ENCODE data around the gene DIAPH1.

The DIAPH1 gene

GRCh38 chr5:141517880-141518617 is 100.8 kb downstream of the DIAPH1 start:
- DNase-seq = no peak

DNA sequence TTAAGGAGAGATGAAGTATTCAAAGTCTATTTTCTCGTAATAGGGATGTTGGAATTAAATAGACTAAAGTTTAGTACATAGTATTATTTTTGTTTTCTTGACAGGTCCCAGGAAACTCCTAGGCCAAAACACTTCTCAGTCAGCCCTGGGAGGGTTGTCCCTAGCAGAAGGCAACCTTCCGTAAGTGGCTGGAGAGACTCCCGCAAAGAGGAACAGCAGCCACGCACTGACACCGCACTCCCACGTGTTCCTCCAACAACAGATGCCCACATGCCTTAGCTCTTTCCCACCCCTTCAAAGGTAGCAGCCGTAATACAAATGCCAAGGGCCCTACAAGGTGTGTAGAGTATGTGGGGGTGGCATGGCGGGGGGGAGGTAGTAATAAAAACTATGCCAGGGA is 101.5 kb downstream of the DIAPH1 start:
- DNase-seq = no peak

DNA sequence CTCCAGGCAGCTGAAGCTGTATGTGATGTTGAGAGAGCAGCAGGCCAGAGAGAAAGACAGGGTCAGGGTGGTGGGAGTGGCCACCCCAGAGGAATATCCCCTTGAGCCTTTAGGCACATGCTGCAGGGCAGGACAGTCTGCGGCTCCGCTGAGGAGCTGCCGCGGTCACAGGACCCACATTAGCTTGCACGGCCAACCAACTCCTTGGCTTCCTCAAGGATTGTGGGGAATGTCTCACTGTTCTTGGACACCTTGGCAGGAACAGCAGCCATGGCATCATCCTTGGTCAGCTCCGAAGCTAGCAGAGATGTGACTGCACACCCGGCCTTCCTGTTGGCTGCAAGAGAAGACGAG is 102.2 kb downstream of the DIAPH1 start:
- DNase-seq = no peak

GRCh38 chr5:141515946-141516671 is 102.7 kb downstream of the DIAPH1 start:
- DNase-seq = no peak

DNA sequence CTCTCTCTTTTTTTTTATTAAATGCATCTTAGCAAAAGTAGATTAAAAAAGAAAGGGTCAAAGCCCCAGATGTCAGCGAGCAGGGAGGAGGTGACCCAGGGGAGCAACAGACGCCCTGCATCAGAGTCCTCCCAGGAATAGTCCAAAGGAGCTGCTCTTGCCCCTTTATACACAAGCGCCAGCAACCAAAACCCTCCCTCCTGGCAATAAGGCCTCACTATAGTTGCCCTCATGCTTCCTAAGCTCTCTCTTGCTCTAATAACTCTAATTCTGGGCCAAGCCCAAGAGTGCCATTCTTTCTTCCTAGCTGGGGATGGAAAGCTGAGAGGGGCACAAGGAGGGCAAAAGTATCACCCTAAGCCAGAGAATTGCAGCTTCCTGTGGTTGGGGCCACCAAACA is 103.7 kb downstream of the DIAPH1 start:
- DNase-seq = no peak

- DNase-seq = no peak
These were observed 104.3 kb downstream of the DIAPH1 start for GRCh38 chr5:141514330-141515133.

GRCh38 chr5:141513627-141514329 is 105.0 kb downstream of the DIAPH1 start:
- DNase-seq = peak; percentile 83

- peak; percentile 62 for DNase-seq
These were observed 105.7 kb downstream of the DIAPH1 start for GRCh38 chr5:141512911-141513626.

- DNase-seq = peak; percentile 91
These were observed 106.3 kb downstream of the DIAPH1 start for GRCh38 chr5:141512390-141512910.

DNA sequence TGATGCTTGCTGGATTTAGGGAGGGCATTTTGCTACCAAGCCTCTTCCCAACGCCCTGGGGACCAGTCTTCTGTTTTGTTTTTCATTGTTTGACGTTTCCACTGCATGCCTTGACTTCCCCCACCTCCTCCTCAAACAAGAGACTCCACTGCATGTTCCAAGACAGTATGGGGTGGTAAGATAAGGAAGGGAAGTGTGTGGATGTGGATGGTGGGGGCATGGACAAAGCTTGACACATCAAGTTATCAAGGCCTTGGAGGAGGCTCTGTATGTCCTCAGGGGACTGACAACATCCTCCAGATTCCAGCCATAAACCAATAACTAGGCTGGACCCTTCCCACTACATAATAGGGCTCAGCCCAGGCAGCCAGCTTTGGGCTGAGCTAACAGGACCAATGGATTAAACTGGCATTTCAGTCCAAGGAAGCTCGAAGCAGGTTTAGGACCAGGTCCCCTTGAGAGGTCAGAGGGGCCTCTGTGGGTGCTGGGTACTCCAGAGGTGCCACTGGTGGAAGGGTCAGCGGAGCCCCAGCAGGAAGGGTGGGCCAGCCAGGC is 107.0 kb downstream of the DIAPH1 start:
- DNase-seq = no peak

DNA sequence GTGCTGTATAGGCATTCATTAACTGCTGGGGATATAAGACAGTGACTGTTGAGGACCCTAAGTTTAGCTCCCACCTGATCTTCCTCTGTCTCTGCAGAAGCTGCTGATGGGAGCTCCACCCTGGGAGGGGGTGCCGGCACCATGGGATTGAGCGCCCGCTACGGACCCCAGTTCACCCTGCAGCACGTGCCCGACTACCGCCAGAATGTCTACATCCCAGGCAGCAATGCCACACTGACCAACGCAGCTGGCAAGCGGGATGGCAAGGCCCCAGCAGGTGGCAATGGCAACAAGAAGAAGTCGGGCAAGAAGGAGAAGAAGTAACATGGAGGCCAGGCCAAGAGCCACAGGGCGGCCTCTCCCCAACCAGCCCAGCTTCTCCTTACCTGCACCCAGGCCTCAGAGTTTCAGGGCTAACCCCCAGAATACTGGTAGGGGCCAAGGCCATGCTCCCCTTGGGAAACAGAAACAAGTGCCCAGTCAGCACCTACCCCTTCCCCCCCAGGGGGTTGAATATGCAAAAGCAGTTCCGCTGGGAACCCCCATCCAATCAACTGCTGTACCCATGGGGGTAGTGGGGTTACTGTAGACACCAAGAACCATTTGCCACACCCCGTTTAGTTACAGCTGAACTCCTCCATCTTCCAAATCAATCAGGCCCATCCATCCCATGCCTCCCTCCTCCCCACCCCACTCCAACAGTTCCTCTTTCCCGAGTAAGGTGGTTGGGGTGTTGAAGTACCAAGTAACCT is 107.8 kb downstream of the DIAPH1 start:
- no peak for DNase-seq

DNA sequence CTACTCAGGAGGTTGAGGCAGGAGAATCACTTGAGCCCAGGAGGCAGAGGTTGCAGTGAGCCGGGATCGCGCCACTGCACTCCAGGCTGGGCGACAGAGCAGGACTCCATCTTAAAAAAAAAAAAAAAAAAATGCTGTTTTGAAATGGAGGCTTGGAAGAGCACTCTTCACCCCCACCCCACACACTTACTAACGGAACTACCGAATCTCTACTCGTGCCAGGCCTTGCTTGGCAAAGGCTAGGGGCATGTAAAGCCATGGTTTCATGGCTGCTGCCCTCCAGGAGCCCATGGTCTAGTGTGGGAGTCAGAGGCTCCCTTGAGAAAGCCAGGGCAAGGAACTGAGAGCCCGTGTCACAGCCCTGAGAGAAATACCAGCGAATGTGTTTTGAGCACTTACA is 108.6 kb downstream of the DIAPH1 start:
- no peak for DNase-seq

DNA sequence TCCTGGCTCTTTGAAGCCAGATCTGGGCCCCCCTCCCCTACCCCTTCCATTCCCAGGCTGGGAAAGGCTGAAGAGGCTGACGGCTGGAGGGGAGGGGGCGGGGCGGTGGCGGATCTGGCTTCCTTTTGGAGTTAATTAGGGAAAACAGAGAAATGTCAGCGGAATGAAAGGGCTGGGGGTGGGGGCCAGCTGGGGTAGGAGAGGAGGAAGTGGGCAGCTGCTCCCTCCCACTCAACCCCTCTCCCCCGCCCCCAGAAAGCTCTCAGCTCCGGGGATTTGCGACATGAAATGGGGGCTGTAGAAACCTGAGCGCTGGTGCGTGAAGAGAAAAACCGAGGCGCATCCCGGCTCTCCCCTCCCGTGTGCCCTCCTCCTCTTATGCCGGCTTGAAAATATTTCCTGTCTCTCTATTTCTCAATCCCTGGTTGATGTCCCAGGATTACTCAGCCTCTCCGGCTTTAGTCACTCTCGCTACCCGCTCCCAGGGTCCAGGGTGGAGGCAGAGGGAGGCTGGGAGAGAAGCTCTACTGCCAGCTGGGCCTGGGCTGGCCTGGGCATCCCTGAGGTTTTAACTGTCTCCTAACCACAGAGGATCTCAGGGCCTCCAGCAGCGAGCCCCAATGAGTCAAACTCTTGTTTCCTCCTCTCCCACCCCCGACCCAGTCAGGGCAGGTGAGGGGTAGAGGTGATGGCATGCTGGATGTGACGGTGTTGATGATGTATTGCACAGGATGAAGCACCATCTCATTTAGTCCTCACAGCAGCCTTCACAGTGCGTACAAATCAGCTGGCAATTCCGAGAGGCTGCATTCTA is 109.8 kb downstream of the DIAPH1 start:
- DNase-seq = peak; percentile 18

DNA sequence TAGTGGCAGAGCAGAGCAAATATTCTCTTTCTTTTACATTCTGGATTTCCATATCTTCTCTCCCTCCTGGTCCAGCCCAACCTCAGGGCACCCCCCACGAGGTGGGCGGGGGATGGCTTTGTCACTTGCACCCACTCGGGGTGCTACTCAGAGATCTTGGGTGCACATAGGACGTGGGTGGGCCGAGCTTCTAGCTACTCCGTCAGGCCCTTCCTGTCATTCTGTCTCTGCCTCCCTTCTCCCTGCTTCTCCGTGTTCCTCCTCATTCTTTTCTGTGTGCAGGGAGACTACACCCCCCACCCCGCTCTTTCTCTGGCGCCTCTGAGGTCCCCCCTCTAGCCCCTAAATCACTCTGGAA is 110.4 kb downstream of the DIAPH1 start:
- DNase-seq = no peak

GRCh38 chr5:141507387-141508091 is 111.3 kb downstream of the DIAPH1 start:
- no peak for DNase-seq

GRCh38 chr5:141506381-141507155 is 112.2 kb downstream of the DIAPH1 start:
- no peak for DNase-seq

GRCh38 chr5:141504216-141504615 is 114.6 kb downstream of the DIAPH1 start:
- no peak for DNase-seq

DNA sequence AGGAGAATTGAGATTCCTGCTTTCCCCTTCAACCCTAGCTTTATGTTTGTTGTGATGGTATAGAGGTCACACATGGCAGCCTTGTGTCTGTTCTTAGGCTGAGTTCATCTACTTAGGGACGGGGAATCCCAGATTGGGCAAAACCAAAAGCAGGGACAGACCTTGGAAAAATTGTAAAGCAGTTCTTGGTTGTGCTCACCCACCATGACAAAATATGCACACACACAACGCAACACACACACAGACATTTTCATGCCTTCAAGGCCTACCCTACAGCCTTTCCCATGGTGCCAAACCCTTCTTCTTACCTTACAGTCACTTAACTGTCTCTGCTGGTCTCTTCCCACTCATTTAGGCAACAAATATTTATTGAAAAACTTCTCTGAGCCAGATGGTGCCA is 115.1 kb downstream of the DIAPH1 start:
- no peak for DNase-seq

DNA sequence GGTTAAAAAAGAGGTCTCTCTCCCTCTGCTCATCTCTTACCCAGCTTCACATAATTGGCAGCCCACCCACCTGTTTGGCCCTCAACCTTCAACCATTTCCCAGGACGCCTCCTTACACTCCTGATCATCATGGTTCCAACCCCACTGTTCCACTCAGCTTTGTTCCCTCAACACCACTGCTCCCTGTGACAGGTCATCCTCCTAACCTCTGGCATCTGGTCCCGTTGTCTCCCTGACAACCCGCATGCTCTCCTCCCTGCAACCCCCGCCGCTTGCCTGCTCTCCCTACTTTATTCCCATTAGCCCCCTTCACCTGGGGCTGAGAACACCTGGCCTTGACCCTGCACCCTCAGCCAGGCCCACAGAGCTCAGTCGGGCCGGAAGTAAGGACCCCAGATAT is 117.0 kb downstream of the DIAPH1 start:
- DNase-seq = no peak

Data from stimulated activated CD4-positive, alpha-beta T cell treated with anti-CD3 and anti-CD28 coated beads, Interleukin-15, amount 100 ng/mL, for 24 hours (primary cell).